Prostate gland (tissue), 2 donors: ENCODE data around the gene ISG15. TPM values are rescaled to one million over a fixed set of nuclear protein-coding genes. Genes with fewer than 3 reads are reported as not detected.
"Not testable (repeated sequence)": the region's sequence is repeated elsewhere in the genome, so short reads cannot be mapped to it uniquely, and the experiment has no call there.

Experiments
- DNase-seq: peaks from one replicate; pipeline ENCODE4 v3.0.0-alpha.2; 2019; ENCODE audit warnings: low spot score
- H3K27ac ChIP-seq, 2 donors: fragments of 200-600 bp; sonication (generic); 2 replicates each; pipeline ENCODE4 v1.5.1; 2017 to 2019
- H3K27me3 ChIP-seq: fragments of 200-600 bp; sonication (generic); replicated peaks from 2 replicates; pipeline ENCODE4 v1.5.1; 2019; ENCODE audit not compliant: insufficient read depth
- H3K36me3 ChIP-seq, 2 donors: fragments of 200-600 bp; sonication (generic); 1 replicate in 1 of 2; 2 replicates in 1 of 2; pipeline versions ENCODE4 v1.5.1 to v1.8.1; 2017 to 2019
- H3K4me1 ChIP-seq: fragments of 200-600 bp; sonication (generic); replicated peaks from 2 replicates; pipeline ENCODE4 v1.5.1; 2019
- H3K4me3 ChIP-seq, 2 donors: fragments of 200-600 bp; sonication (generic); 2 replicates each; pipeline ENCODE4 v1.5.1; 2017 to 2019
- H3K9me3 ChIP-seq: fragments of 200-600 bp; sonication (generic); 2 replicates; pipeline ENCODE4 v1.5.1; 2017
- POLR2A ChIP-seq: fragments of 450-650 bp; IDR thresholded peaks from one replicate; pipeline ENCODE4 v1.6.1; 2016; ENCODE audit warnings: antibody characterized with exemption, mild to moderate bottlenecking
- POLR2AphosphoS5 ChIP-seq: sonication (generic); formaldehyde crosslinking; IDR thresholded peaks from one replicate; pipeline ENCODE4 v1.6.1; 2017; ENCODE audit warnings: antibody characterized with exemption
- WGBS: methylation state at CpG from one replicate; pipeline ENCODE4 v1.1.5; 2018; 5-methylcytosine and 5-hydroxymethylcytosine counted together
- intact Hi-C: fragments of 100-400 bp; cut with DNase I; formaldehyde crosslinking; loops from one replicate; pipeline ENCODE4 v1.14.2; 2022
- total RNA-seq, 2 donors: library from RNA; depleted of rRNA; stranded (reverse); fragments of >200 nt; gene quantifications; one replicate each; pipeline ENCODE4 v1.1.0, GENCODE V29; 2016
- TF ChIP-seq, protein P1 (sequence below), 4 experiments: fragments of 200-600 bp in 2 of 4; fragments of 450-650 bp in 2 of 4; sonication (generic) in 2 of 4; IDR thresholded peaks; 1 replicate in 3 of 4; 2 replicates in 1 of 4; pipeline ENCODE4 v1.5.1; 2016 to 2019; ENCODE audit warnings: antibody characterized with exemption in 4 of 4, mild to moderate bottlenecking in 2 of 4, moderate library complexity in 2 of 4

ISG15 gene
- total RNA-seq, 2 donors from 2014 or later = 22.3 to 27.2 TPM

DNA sequence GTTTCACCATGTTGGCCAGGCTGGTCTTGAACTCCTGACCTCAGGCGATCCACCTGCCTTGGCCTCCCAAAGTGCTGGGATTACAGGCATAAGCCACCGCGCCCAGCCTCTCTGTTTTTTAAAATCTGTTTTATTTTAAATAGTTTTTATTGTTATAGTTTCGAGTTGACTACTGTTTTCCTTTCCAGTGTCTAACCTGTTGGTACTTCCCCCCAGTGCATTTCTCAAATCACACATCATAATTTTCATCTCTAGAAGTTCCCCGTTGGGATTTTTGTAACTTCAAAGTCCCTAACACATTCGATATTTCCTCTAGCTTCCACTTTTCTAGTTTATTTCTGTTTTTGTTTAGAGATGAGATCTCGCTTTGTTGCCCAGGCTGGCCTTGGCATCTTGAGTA is 20.9 kb upstream of the ISG15 start:
- WGBS = 90% methylated on average over 7 of the region's 7 CpGs
- Histone ChIP-seq H3K4me1 (no peaks in the 10 kb centered on the region), H3K27me3 (no peaks in the 10 kb centered on the region), H3K4me3 (no peak overlapping the region), H3K27ac (no peak overlapping the region), H3K9me3 (no peaks in the 10 kb centered on the region), H3K36me3 (no peaks in the 10 kb centered on the region)
- intact Hi-C loops = no loop called here
- no peak for DNase-seq
- TF ChIP-seq POLR2A (no peak), POLR2AphosphoS5 (no peak)
- TF ChIP-seq, protein P1, sequence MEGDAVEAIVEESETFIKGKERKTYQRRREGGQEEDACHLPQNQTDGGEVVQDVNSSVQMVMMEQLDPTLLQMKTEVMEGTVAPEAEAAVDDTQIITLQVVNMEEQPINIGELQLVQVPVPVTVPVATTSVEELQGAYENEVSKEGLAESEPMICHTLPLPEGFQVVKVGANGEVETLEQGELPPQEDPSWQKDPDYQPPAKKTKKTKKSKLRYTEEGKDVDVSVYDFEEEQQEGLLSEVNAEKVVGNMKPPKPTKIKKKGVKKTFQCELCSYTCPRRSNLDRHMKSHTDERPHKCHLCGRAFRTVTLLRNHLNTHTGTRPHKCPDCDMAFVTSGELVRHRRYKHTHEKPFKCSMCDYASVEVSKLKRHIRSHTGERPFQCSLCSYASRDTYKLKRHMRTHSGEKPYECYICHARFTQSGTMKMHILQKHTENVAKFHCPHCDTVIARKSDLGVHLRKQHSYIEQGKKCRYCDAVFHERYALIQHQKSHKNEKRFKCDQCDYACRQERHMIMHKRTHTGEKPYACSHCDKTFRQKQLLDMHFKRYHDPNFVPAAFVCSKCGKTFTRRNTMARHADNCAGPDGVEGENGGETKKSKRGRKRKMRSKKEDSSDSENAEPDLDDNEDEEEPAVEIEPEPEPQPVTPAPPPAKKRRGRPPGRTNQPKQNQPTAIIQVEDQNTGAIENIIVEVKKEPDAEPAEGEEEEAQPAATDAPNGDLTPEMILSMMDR (IDR thresholded peaks at IDR 0.05) = no peak

DNA sequence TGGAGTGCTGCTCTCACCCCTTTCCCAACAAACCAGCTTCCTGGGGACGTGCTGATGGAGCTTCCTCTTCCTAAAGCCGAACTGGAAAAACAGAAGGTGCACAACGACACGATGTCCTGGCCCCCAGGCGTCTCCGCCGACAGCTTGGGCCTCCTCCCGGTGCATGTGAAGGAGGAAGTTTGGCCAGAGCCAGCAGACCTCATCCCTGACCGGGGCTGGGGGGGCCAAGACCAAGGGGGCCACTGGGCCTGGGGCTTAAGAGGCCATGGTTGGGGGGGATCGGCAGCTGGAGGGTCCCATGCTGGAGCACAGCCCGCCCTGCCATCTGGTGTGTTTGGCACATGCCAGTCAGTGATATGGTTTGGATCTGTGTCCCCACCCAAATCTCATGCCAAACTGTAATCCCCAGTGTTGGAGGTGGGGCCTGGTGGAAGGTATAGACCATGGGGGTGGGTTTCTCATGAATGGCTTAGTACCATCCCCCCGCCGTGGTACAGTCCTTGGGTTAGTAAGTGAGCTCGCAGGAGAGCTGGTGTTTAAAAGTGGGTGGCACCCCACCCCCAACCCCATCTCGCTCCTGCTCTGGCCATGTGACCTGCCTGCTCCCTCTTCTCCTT is 19.8 kb upstream of the ISG15 start:
- H3K9me3 ChIP-seq = no peaks in the 10 kb centered on the region
- no peak for DNase-seq
- 83% methylated on average over 15 of the region's 15 CpGs for WGBS
- no peak for TF ChIP-seq POLR2A
- TF ChIP-seq, protein P1 (IDR thresholded peaks at IDR 0.05) = no peak
- no peak for TF ChIP-seq POLR2AphosphoS5
- intact Hi-C loops = no loop called here
- H3K27ac ChIP-seq = no peak overlapping the region
- no peaks in the 10 kb centered on the region for H3K27me3 ChIP-seq
- no peaks in the 10 kb centered on the region for H3K36me3 ChIP-seq
- peaks cover 3% of the 10 kb centered on the region for H3K4me1 ChIP-seq
- no peak overlapping the region for H3K4me3 ChIP-seq

DNA sequence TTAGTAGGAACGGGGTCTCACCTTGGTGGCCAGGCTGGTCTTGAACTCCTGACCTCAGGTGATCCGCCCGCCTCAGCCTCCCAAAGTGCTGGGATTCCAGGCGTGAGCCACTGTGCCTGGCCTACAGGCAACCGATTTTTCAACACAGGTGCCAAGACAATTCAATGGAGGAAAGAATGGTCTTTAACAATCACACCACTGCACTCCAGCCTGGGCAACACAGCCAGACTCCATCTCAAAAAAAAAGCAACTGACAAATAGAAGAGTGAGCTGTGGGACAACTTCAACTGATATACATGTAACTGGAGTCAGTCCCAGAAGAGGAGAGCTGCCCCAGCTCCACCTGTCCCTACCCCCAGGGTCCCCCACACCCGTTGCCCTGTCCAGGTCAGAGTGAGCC is 18.8 kb upstream of the ISG15 start:
- H3K27me3 ChIP-seq, H3K4me3 ChIP-seq, H3K36me3 ChIP-seq, H3K4me1 ChIP-seq, intact Hi-C loops, DNase-seq, H3K9me3 ChIP-seq, H3K27ac ChIP-seq: not testable (repeated sequence)
- 88% methylated on average over 6 of the region's 6 CpGs for WGBS

DNA sequence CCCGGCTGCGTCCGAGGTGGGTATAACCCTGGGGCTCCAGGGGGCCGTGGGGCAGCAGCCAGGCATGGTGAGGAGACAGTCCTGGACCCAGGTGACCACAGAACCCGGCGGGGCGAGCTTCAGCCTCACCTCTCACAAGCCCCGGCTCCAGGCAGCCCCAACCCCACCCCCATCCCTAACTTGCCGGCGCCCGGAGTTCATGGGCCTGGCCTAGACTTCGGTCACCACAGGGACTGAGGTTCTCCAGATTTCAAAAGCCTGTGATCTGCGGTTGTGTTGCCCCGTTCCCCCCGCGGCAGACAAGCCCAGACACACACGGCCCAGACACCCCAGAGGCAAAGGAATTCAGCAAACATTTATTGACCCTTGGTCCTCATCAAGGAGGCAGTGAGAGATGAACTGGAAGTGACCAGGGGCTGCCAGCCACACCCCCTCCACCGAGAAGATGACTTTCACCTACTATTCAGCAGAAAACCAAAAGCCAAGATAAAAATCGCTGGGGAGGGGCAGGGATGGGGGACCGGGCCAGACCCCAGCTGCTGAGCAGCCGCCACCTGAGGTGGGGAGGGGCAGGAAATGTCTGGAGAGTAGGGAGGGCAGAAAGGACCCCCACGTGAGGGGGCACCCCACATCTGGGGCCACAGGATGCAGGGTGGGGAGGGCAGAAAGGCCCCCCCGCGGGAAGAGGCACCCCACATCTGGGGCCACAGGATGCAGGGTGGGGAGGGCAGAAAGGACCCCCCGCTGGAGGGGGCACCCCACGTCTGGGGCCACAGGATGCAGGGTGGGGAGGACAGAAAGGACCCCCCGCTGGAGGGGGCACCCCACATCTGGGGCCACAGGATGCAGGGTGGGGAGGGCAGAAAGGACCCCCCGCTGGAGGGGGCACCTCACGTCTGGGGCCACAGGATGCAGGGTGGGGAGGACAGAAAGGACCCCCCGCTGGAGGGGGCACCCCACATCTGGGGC is 17.3 kb upstream of the ISG15 start:
- DNase-seq = no peak
- Histone ChIP-seq H3K4me1 (peaks cover 4% of the 10 kb centered on the region), H3K36me3 (no peaks in the 10 kb centered on the region), H3K27me3 (no peaks in the 10 kb centered on the region), H3K27ac (no peak overlapping the region), H3K4me3 (no peak overlapping the region), H3K9me3 (no peaks in the 10 kb centered on the region)
- WGBS = 26% methylated on average over 30 of the region's 30 CpGs
- intact Hi-C loops = no loop called here
- no peak for TF ChIP-seq POLR2AphosphoS5
- TF ChIP-seq, protein P1 (IDR thresholded peaks at IDR 0.05) = no peak
- TF ChIP-seq POLR2A = no peak

DNA sequence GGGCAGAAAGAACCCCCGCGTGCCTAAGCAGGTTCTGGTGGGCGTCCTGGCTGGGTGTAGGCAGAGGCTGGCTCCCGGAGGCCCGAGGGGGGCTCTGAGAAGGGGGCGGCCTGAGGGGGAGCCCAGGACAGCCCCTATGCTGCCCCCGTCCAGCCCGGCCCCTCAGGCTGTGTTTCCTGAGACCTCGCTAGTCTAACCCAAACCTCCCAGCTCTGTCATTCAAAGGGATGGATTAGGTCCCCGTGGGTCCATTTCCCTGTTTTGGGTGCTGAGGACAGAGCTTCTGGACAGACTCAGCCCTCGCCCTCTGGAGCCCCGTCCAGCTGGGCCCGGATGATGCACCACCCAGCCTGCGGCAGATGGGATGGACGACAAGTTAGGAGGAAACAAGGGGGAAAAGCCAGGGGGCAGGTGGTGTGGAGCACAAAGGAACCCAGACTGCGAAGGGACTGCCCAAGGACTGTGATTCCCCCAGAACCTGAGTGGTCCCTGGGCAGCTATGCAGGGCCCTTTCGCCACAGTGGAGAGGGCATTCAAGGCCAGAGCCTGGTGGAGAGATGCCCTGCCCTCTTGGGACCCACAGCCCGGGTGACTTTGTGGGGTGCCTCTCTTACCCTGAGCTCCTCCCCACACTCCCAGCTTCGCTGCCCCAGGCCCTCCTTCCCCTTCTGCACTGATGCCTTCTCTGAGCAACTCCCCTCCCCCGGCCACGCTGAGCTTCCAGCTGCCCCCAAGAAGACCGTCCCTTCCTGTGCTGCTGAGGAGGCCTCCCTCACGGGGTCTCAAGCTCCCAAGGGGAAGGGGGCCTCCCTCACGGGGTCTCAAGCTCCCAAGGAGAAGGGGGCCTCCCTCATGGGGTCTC is 16.2 kb upstream of the ISG15 start:
- Histone ChIP-seq H3K27ac (no peak overlapping the region), H3K27me3 (no peaks in the 10 kb centered on the region), H3K4me1 (peaks cover 4% of the 10 kb centered on the region), H3K36me3 (no peaks in the 10 kb centered on the region), H3K4me3 (no peak overlapping the region), H3K9me3 (no peaks in the 10 kb centered on the region)
- TF ChIP-seq POLR2A (no peak), POLR2AphosphoS5 (no peak)
- TF ChIP-seq, protein P1 (IDR thresholded peaks at IDR 0.05) = no peak
- 75% methylated on average over 23 of the region's 24 CpGs for WGBS
- DNase-seq = no peak
- intact Hi-C loops = no loop called here
